ENCODE results near the gene PEF1. TPM values are rescaled to one million over a fixed set of nuclear protein-coding genes. Genes with fewer than 3 reads are reported as not detected.

The PEF1 gene
- total and polyA plus RNA-seq, 2 of the 8 experiments (the other 6 are each of a cell fraction or from before 2014, with no cell fraction given) = 35.2 to 69.2 TPM

DNA sequence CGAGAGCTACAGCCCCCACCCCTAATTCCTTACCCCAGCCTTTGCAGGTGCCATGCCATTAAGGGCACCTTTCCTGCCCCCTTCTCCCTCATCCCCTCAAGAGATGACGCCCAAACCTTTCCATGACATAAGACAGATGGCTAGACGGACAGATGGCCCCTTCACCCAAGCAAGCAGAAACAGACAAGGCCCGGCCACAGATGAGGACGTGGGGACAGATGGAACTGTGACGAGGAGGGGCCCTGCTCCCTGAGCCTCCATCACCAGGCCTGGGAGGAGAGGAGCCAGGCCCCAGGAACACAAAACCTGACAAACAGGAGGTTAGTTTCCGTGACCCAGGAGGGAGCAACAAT, 24.7 kb upstream of the PEF1 start:
- no peak overlapping the region for H2AFZ ChIP-seq (ENCODE audit: low read length)
- no peak overlapping the region for H4K5ac ChIP-seq (ENCODE audit: insufficient read length, low read depth, low read length)
- H3K27me3 ChIP-seq (replicated peaks in 1 of 4; ENCODE audit: control insufficient read depth in 3 of 4, extremely low read depth in 1 of 4, insufficient read depth in 3 of 4, low read length in 3 of 4) = no peaks in the 10 kb centered on the region
- no peak overlapping the region for H2BK15ac ChIP-seq (ENCODE audit: low read length)
- H4K20me1 ChIP-seq (replicated peaks in 1 of 2; ENCODE audit: control insufficient read depth in 1 of 2, insufficient read depth in 2 of 2, low read length in 2 of 2) = no peaks in the 10 kb centered on the region
- H2AK5ac ChIP-seq (ENCODE audit: low read depth, low read length) = 0 out of 2 replicates have a peak overlapping the region, but pooled peaks have one; percentile 5
- no peaks in the 10 kb centered on the region for H3K36me3 ChIP-seq (ENCODE audit: control insufficient read depth in 2 of 4, insufficient read depth in 4 of 4, low read length in 3 of 4)
- TF ChIP-seq POLR2AphosphoS5 (IDR thresholded peaks at IDR 0.05; ENCODE audit: low read depth, low read length) (no peak), CREB1 (IDR thresholded peaks at IDR 0.05) (no peak), GABPA (IDR thresholded peaks at IDR 0.05; ENCODE audit: borderline replicate concordance, insufficient read depth, low read length) (no peak), RFX5 (IDR thresholded peaks at IDR 0.05; ENCODE audit: borderline replicate concordance, low read depth, low read length) (no peak)
- TF ChIP-seq, protein P1, sequence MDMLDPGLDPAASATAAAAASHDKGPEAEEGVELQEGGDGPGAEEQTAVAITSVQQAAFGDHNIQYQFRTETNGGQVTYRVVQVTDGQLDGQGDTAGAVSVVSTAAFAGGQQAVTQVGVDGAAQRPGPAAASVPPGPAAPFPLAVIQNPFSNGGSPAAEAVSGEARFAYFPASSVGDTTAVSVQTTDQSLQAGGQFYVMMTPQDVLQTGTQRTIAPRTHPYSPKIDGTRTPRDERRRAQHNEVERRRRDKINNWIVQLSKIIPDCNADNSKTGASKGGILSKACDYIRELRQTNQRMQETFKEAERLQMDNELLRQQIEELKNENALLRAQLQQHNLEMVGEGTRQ (IDR thresholded peaks at IDR 0.05; ENCODE audit: low read length) = no peak
- no peak overlapping the region for H3K18ac ChIP-seq (ENCODE audit: extremely low read depth, low read length)
- no peaks in the 10 kb centered on the region for H3K79me2 ChIP-seq (ENCODE audit: control insufficient read depth in 1 of 2, insufficient read depth in 2 of 2, low read length in 2 of 2)
- CTCF ChIA-PET (ENCODE audit: partially characterized antibody) = interaction anchor here (1.1 to 19.3 kb wide), 9 partner anchors 13 to 120 kb away, joined by 3 to 370 read pairs (median 5); partner anchors contain the start of genes COL16A1 and PEF1
- no peak overlapping the region for H2BK120ac ChIP-seq (replicated peaks; ENCODE audit: low read depth, low read length)
- peaks cover 0 to 13% (median 8%) of the 10 kb centered on the region in 4 experiments; a peak in 5 of 7 replicates for H3K4me1 ChIP-seq (replicated peaks in 1 of 4; ENCODE audit: control insufficient read depth in 3 of 4, insufficient read depth in 4 of 4, low read length in 3 of 4)
- no peak overlapping the region for H3K23ac ChIP-seq (ENCODE audit: insufficient read length)
- H3K27ac ChIP-seq (ENCODE audit: low read depth, low read length) = no peak overlapping the region
- no peak for DNase-seq (ENCODE audit: low read depth in 1 of 2, low spot score in 2 of 2)
- H3K9ac ChIP-seq (replicated peaks in 1 of 4; ENCODE audit: extremely low read depth in 1 of 4, low read depth in 3 of 4, low read length in 3 of 4) = no peak overlapping the region
- H3K4me3 ChIP-seq (ENCODE audit: extremely low read depth in 1 of 4, insufficient read depth in 2 of 4, low read depth in 3 of 4, low read length in 4 of 4) = no peak overlapping the region
- no peak for FAIRE-seq
- peak overlapping the region; percentile 91 for H4K8ac ChIP-seq (ENCODE audit: extremely low read depth, insufficient read depth, low read length)
- no peaks in the 10 kb centered on the region for H3K79me1 ChIP-seq (ENCODE audit: low read depth, low read length)
- peak overlapping the region; percentile 46; the same call in 1 of the 2 replicates for H2BK12ac ChIP-seq (ENCODE audit: low read depth, low read length)
- H3K4ac ChIP-seq (replicated peaks; ENCODE audit: insufficient read length, low read depth, low read length) = no peak overlapping the region
- no peaks in the 10 kb centered on the region for H3K23me2 ChIP-seq (ENCODE audit: low read depth, low read length)
- no peak overlapping the region for H3K14ac ChIP-seq (ENCODE audit: insufficient read length)
- WGBS, 2 experiments (ENCODE audit: extremely low coverage in 1 of 2, insufficient coverage in 1 of 2, insufficient read length in 1 of 2, insufficient replicate concordance in 2 of 2, low coverage in 1 of 2, low lambda C conversion rate in 2 of 2, missing lambda C conversion rate in 1 of 2) = 79% methylated on average over 6 of the region's 7 CpGs; no CpG with 5 or more reads in 1 of the 2 experiments
- no peak overlapping the region for H2BK20ac ChIP-seq (ENCODE audit: low read length)
- POLR2A ChIA-PET (ENCODE audit: partially characterized antibody) = interaction anchor here (1.2 to 1.8 kb wide), 2 partner anchors 24 to 36 kb away, joined by 3 to 6 read pairs; partner anchors contain the start of gene PEF1
- H2BK5ac ChIP-seq (ENCODE audit: low read depth, low read length) = peak overlapping the region; percentile 37; the same call in 1 of the 2 replicates
- H3K9me3 ChIP-seq (ENCODE audit: insufficient read depth in 2 of 2, low read depth in 1 of 2, low read length in 1 of 2) = no peaks in the 10 kb centered on the region
- H4K91ac ChIP-seq (replicated peaks; ENCODE audit: insufficient read length, low read length) = peak overlapping the region; percentile 70
- H3K4me2 ChIP-seq (ENCODE audit: insufficient read depth in 1 of 2, low read depth in 2 of 2, low read length in 2 of 2) = 0 out of 4 replicates have a peak overlapping the region, but pooled peaks of 1 of the 2 experiments have one; percentile 14
- H3K56ac ChIP-seq (replicated peaks; ENCODE audit: insufficient read length, low read depth, low read length) = no peak overlapping the region
